ENCODE measurements around the gene ABO.
"Not testable (repeated sequence)": the region's sequence is repeated elsewhere in the genome, so short reads cannot be mapped to it uniquely, and the experiment has no call there.

Gene ABO

GRCh38 chr9:133275105-133276000, at the start of gene ABO:
Gene ABO, minus strand, starts transcription at chr9:133275201.
- DNase-seq, result no peak

GRCh38 chr9:133323991-133324703, 49.1 kb upstream of the ABO start:
- no peak for DNase-seq

DNA sequence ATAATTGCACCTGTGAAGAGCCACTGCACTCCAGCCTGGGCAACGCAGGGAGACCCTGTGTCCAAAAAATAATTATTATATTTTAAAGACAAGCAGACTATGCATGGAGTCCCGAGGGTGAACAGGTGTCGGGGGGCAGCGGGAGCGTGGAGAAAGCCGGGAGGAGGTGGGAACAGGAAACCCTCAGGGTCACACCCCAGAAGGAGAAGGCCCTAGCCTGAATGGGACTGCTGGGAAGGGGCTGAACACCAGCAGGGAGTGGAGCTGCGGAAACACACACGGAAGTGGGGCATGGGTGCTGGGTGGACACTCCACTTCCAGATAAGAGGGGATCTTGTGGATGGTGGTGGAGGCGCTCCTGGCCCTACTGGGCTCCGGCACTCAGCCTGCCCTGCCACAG, 48.2 kb upstream of the ABO start:
- DNase-seq, result no peak

- DNase-seq, result no peak
Measured at GRCh38 chr9:133322701-133323100, 47.7 kb upstream of the ABO start.

GRCh38 chr9:133321411-133321935, 46.5 kb upstream of the ABO start:
- DNase-seq, result no peak

GRCh38 chr9:133320421-133320881, 45.5 kb upstream of the ABO start:
- no peak for DNase-seq

DNA sequence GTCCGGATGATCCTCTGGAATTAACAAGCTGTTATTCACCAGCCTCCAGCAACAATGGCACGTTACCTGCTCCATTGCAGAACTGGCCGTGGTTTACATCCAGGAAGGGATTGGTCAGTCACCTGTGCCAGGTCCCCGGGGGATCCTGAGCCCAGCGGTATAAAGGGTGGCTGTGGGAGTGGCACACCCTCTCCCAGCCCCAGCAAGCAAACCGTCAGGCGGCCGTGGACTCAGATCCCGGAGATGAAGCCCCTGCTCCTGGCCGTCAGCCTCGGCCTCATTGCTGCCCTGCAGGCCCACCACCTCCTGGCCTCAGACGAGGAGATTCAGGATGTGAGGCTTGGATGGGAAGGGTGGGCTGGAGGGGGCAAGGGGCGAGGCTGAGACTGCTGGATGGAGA, 42.5 kb upstream of the ABO start:
- DNase-seq, result not testable (repeated sequence)

DNA sequence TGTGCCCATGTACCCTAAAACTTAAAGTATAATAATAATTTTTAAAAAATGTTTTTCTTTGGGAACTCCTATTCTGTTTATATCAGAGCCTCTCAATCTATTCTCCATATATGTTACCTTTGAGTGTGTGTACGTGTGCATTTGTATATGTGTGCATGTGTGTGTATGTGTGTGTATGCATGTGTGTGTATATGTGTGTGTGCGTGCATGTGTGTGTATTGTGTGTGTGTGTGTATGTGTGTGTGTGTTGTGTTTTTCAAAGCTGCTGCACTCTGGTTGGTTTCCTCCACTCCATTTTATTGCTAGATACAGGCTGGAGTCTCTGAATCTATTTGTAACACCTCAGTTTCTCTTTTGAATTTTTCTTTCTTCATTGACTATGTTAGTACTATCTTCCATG, 41.0 kb upstream of the ABO start:
- DNase-seq, result no peak

DNA sequence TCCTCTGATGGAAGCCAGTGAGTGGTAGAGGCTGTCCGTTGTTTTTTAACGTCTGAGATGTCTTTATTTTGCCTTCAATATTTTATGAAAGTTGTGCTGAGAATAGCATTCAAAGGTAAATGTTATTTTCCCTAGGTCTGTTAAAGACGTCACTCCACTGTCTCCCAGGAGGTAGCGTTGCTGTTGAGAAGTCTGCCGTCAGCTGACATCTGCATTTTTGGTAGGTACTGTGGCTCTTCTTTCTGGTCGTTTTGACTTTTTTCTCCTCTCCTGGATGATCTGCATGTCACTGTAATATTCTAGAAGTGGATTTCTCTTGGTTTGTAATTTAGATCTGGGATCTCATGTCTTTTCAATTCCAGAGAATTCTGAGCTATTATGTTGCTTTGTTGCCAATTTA, 34.6 kb upstream of the ABO start:
- DNase-seq, result no peak

DNA sequence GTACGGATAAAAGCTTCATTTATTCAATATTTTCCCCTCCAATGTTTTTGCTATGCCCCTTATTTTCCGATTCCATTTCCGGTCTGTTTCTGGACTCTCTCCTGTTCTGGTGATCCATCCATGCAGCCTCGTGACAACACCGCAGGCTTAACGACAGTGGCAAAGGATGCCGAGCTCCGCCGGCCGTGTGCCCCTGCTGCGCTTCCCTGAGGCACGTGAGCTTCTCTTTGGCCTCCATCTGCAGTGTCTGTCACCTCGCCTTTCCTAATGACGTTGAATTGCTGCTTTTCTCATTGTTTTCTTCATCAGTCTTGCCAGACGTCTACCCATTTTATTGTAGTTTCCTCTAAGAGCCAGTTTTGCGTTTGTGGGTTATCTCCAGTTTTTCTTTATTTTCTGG, 32.3 kb upstream of the ABO start:
- no peak for DNase-seq

- peak; percentile 4 for DNase-seq
Measured at GRCh38 chr9:133306242-133307204, 31.5 kb upstream of the ABO start.

- DNase-seq, result no peak
Measured at GRCh38 chr9:133305731-133306130, 30.7 kb upstream of the ABO start.

DNA sequence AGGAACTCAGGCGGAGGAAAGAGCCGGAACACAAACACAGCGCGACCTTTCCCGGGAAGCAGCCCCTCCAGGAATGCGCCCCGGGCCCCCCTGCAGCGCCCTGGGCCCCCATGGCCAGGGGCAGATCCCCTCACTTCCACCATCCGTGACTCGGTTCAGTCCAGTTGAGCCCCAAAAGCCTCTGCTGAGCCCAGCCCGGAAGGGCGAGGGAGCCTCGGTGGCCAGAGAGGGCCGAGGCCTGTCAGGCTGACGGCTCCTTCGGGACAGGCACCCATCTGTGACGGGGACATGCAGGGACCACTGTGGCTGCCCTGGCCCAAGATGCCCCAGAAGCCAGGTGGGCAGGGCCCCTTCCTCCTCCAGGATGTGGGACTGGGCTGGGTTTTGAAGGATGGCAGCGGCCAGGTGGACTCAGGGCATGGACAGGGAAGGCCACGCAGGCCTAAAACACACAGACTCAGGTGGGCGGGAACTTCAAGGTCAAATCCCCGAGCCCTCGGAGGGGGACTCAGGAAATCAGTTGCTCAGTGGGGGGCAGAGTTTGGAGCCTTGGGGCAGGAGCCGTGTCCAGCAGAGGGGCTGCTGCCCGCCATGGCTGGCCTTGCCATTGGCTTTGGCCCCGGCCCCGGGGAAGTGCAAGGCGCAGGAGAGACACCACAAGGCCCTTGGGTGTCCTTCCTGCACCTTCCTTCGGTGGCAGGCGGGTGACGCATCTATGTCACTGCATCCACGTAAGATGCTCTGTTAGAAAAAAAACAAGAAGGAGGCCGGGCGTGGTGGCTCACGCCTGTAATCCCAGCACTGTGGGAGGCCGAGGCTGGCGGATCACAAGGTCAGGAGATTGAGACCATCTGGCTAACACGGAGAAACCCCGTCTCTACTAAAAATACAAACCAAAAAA, 29.7 kb upstream of the ABO start:
- no peak for DNase-seq

GRCh38 chr9:133304158-133304470, 29.1 kb upstream of the ABO start:
- DNase-seq, result no peak

DNA sequence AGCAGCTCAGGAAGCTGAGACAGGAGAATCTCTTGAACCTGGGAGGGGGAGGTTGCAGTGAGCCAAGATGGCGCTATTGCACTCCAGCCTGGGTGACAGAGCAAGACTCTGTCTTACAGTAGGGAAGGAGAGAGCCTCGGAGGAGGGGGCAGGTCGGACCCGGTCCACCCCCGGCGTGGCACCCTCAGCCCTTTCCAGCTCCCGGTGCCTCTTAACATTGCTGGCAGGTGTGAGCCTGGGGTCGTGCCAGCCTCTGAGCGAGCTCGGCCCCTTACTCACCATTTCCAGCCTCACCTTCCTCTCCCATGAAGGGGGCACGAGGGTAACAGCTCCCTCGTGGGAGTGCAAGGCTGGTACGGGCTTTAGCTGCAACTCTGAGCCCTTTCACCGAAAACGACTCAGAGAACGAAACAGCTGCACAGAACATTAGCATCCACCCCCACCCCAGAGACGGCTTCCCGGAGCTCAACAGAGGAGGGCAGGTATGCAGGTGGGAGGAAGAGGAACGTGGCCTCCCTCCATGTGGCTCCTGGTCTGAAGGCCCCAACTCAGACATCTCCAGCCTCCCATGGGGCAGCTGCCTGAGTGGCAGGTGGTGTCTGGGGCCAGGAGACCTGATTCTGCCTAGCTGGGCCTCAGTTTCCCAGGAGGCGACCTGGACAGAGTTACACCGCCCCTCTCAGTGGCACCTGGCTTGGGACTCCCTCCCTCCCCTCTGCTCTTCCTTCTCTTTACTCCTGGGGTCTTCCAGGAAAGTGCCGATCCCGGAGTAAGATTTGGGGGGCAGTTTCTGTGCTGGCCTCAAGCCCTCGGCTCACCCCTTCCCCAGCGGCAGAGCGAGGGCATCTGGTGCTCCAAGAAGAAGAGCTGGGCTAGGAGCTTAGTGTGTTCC, 28.5 kb upstream of the ABO start:
- DNase-seq, result no peak

GRCh38 chr9:133301253-133302230, 26.5 kb upstream of the ABO start:
- DNase-seq, result no peak

DNA sequence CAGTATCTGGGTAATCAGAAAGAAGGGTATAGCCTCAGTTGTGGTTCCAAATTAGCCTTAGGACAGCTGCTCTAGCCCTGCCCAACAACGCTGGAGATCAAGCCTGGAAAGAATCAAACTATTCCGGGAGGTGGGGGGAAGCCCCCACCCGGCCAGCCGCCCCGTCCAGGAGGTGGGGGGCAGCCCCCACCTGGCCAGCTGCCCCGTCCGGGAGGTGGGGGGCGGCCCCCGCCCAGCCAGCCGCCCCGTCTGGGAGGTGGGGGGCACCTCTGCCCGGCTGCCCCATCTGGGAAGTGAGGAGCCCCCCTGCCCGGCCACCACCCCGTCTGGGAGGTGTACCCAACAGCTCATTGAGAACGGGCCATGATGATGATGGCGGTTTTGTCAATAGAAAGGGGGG, 25.0 kb upstream of the ABO start:
- DNase-seq, result not testable (repeated sequence)

GRCh38 chr9:133294257-133294656, 19.3 kb upstream of the ABO start:
- no peak for DNase-seq

DNA sequence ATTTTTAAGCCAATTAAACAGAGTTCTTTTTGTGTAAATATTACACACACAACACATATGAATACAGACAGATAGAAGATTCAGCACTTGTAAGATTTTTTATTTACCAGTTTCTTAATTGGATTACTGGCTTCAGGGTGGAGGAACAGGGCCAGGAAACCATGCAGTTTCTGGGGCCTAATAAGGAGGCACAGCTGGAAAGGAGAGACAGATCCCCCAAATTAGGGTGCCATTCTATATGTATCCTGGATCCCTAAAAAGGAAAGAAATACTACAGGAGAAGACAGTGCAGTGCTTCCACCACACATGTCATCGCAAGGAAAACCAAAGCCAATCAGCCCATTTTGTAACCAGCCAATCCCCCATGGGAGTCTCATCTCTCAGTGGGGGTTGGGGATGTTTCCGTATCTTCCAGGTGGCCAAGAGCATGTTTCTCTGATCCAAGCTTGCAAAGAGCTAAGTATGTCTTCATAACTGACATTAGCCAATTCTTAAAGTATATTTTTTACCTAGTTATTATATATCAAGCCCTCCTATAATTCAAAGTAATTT, 15.8 kb upstream of the ABO start:
- no peak for DNase-seq
